Hematopoietic multipotent progenitor cell treated with erythropoietin and hydrocortisone succinate and interleukin-3 and kit ligand, for 15 days (in vitro differentiated cells): Measurements from ENCODE around the gene AUTS2.

ENCODE experiments used
- DNase-seq: peaks from one replicate; pipeline ENCODE4 v3.0.0-alpha.2; 2015; ENCODE audit warnings: low spot score

AUTS2 gene

DNA sequence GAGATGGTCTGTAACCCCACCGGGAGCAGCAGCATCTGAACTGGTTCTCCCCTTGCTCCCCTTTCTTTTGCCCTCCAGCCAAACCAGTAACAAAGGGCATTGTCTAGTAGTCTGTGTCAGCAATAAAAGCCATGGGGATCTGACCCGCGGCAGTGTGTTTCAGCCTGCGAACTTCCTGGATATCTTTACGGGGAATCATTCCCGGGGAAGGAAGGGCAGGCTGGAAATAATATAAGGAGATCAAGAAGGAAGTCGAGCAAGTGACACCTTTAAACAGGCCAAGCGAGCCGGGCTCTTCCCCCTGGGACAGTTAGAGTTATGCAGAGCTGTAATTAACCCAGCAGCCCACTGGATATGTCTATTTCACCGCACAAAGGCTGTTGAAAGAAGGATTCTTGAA, 872.5 kb downstream of the AUTS2 start:
- no peak for DNase-seq

DNA sequence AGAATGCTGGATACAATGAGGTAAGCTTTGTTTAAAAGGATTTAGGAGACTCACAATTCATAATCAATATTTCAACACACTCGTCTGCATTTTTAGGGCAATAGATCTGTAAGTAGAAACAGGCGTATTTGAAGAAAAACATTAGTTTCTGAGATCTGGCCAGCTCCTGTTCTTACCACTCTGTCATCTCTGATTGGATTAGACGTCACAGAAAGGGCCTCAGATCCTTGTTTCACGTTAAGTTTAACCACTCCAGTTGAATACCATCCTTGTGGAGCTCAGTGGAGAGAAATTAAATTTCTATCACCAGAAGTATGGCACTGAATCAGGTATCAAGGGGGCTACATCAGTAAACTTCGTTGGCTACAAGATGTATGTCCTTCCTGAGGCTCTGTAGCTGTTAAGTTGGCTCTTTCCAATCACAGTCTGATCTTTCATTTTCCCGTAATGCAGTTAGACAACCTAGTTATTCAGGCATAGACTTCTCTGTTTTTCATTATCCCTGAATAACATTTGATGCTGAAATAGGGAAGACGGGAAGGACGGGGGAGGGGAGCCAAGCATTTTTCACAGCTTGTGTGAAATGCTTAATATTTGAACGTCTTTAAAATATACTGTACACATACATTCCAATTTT, 874.4 kb downstream of the AUTS2 start:
- DNase-seq, result no peak

DNA sequence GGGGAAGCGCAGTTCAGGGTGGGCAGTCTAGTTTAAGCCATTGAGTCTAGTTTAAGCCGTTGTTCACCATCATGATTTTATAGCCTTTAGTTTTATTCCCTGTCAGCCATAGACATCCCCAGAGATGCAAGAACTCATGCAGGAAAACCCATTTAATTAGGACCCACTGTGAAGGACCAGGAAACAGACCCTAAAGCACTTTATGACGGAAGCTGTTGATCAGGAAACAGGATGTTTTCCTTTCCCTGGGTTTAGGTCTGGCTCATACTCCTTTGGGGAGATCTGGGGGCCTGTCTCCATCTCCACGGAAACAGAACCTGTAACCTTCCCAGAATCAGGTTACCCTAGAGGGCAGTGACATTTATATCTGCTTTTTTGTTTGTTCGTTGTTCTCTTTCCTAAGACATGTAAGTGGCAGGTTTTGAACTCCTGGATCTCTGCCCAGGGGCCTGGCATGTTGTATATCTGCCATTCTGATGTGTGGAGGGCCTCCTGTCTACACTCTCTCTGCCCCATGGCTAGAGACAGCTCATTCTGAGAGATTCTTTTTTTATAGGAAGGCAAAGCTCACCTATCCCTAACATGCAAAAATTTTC, 876.5 kb downstream of the AUTS2 start:
- no peak for DNase-seq

DNA sequence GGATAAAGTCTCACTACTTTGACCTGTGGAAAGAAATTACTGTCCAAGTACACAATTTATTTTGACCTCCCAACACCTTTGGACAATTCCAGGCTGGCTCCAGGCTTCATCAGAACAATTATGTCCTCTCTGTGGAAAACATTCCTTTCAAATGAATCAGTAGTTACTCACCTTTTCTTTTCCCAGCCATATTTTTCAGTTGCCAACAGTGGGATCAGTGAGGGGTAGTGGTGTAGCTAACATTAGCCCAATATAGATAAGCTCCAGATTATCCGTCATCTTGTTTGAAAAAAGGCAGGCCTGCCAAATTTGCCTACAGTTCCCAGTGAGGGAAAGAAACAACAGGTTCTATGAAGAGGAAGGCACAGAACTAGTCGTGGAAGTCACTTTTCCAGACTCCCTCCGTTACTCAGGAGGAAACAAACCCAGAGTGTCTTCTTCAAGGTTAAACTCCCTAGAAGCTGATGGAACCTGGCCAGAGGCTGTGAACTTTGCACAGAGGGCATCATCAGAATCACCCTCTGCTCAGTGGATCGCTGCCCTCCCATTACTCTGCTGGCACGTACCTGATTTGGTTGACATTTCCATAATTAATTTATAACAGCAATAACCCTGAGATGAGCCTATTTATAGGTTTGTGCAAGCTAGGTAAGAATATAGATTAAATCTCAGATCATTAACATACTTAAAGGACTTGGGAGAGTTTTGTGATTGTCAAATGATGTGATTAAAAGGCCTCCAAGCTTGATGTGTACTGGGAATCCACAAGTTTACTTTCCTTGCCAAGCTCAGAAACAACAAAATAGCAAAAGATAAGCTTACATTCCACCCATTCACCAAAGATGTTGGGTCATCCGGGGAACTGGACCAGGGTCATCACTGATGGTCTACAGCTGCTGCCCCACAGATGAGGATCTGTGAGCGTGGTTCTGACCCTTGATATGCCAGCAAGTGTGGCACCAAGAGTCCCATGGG, 879.0 kb downstream of the AUTS2 start:
- DNase-seq, result no peak

GRCh38 chr7:70479153-70480021, 881.1 kb downstream of the AUTS2 start:
- no peak for DNase-seq

DNA sequence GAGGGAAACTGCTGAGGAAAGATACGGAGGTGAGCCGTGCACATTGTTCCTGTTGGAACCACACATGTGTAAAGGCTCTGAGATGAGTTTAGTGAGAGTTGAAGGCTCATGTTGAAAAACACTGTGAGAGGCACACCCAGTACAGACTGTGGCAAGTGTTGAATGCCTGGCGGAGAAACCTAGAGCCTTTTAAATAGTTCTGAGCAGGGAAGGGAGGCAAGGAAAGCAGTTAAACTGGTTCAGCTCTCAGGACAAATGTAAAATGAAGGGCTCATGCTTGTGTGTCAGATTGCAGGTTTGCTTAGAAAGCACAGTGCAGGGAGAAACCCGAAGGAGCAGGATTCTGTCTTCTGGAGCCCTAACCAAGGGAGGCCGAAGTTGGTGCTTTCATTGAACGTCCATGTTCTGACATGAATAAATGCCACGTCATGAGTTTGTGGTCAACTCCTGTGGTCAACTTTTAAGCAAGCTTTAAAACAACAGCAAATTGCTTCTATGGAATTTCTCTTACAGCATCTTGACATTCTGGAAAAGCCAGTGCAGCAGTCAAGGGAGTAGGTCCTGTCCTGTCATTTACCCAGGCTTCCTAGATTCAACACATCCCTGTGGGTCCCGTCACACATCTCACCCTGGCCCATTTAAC, 882.8 kb downstream of the AUTS2 start:
- no peak for DNase-seq

DNA sequence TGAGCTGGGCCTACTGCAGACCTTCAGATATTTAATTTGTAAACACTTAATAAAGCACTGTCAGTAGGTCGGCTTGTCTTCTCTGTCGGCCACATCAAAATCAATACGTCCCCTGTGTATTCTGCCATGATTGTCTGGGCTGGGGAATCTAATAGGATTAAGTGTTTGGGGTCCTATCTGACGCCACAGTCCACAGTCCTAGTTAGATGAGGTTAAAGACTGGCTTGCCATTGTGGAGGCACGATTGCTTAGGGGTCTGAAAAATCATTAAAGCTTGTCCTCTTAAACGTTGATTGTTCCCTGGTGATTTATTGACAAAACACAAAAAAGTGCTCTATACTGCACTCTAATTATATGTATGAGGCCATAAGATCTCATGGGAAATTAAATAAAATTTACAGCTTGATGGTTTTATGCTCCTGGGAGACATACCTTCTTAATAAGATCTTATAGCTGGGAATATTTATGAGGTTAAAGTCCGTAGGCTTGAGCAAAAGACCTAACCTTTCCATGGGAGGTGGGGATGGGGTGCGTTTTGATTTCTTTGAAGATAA, 883.4 kb downstream of the AUTS2 start:
- no peak for DNase-seq

- no peak for DNase-seq
Measured at GRCh38 chr7:70484255-70484654, 886.0 kb downstream of the AUTS2 start.

GRCh38 chr7:70486977-70487376, 888.7 kb downstream of the AUTS2 start:
- DNase-seq, result no peak

DNA sequence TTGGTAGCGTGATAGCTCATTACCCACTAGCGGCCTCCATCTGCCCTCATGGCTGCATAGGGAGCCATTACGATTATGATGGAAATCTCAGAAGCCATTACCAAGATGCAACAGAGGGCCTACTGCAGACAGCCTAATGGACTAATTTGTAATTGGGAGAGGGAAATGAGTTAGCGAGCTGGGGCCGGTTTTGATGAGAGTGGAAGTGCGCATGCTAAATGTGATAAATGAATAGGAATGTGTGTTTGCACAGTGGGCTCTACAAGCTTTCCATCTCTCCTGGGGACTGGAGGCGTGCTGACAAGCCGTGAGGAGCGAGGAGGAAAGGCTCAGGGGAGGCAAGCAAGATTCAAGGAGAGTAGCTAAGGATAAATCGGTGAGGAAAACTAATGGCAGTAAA, 889.2 kb downstream of the AUTS2 start:
- DNase-seq, result no peak

- no peak for DNase-seq
Measured at GRCh38 chr7:70487886-70488285, 889.6 kb downstream of the AUTS2 start.

DNA sequence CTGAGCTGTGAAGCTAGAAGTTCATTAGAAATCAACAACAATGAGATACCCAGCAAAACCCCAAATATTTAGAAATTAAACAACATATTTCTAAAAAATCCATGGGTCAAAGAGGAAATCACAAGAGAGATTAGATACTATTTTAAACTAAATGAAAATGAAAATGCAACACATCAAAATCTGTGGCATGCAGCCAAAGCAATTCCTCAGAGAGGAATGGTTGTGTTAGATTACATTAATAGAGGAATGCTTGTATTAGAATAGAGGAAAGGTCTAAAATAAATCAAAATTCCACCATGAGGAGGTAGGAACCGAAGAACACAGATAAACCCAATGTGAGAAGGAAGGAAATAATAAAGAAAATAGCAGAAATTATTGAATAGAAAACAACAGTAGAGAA, 891.5 kb downstream of the AUTS2 start:
- DNase-seq, result no peak

GRCh38 chr7:70492625-70493024, 894.4 kb downstream of the AUTS2 start:
- DNase-seq, result no peak

DNA sequence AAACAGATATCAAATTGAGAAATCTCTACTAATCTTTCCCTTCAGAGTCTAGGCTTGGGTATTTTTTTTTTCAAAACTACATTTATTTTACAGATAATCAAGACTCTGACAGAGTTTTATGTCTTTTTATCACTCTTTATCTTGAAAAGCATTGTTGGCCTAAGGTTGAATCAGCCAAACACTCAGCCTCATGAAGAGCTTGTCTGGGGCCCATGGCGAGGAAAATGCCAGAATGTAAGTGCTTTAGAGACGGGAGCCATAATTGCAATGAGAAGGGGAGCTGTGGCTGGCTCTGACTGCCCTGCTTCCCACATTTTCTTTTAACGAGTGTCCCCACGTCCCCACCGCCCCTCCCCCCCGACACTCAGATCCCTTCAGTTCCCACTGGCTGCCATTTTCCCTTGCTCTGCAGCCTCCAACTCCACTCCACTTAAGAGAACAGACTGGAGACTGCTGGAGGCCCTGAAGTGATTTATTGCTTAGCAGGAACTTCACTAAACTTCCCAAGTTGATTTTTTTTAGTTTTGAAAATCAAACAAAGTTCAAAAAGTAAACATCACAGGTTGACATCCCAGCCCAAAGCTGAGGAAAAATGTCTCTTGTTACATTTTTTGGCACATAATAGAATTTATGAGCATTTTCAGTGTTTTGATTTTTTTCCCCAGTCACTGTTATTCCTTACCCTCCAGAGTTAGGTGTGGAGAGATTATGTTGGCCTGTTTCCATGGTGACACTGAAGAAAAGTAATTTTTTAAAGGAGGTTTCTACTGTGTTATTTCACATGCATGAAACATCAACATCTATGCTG, 896.2 kb downstream of the AUTS2 start:
- DNase-seq, result no peak

DNA sequence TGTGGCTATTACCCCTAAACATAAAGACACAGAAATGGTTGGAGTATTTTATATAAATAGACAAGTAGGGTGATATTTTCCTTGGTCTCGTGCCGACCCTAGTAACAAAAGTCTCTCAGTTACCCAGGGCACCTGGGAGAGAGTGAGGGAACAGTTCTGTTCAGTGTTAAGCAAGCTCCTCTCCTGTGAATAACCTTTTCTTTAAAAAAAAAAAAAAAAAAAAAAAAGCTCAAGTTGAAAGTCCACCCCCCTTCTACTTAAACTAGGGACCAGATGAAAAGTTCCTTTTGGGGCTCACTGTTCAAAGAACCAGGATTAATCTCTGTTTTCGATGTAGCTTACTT, 896.7 kb downstream of the AUTS2 start:
- no peak for DNase-seq

GRCh38 chr7:70497793-70498192, 899.5 kb downstream of the AUTS2 start:
- no peak for DNase-seq

DNA sequence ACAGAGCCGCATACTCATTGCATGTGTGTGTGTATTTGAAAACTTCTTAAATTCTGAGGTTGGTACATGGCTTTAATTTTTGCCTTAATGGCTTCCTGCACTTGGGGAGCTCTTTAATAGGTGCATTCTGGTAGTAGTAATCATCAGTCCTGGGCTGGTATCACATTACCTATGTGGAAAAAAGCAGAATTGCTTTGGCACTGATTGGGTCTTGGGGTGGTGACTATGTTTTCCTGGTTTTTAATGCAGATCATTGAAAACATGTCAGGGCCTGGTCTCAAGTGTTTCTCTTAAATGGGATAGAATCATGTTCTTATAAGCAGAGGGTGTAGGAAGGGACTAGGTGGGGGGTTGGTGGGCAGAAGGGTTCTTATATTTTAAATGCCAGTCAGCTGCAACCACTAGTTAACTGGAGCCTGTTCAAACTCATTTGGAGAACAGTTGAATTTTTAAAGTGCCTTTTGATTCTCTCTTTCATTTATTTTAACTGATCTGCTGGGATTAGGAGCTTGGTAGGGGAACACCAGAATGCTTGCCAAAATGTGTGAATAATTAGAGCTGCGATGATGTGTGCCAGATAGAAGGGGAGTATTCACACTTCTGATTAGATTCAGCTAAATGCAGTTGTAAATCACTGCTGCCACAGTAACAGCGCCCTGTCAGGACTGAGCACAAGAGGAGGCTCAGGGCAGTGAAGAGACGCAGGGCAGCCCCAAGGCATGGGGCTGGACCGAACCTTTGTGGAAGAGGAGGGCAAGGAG, 900.1 kb downstream of the AUTS2 start:
- no peak for DNase-seq

DNA sequence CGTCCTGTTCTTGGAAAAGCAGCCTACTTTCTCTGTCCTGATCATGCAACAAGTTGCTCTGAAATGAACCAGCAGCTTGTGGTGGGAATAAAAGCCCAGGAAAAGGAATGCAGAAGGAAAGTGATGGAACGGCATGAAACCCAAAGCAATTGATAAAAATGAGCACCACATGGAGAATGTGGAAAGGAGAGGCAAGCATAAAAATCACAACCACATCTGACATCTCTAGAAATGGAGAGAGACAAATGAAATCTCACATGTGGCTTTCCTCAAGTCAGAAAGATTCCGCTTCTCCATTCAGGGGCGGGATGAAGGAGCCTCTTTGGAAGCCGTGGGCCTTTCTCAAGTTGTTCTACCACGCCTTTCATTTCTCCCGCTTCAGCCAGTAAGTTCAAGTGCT, 902.0 kb downstream of the AUTS2 start:
- no peak for DNase-seq

DNA sequence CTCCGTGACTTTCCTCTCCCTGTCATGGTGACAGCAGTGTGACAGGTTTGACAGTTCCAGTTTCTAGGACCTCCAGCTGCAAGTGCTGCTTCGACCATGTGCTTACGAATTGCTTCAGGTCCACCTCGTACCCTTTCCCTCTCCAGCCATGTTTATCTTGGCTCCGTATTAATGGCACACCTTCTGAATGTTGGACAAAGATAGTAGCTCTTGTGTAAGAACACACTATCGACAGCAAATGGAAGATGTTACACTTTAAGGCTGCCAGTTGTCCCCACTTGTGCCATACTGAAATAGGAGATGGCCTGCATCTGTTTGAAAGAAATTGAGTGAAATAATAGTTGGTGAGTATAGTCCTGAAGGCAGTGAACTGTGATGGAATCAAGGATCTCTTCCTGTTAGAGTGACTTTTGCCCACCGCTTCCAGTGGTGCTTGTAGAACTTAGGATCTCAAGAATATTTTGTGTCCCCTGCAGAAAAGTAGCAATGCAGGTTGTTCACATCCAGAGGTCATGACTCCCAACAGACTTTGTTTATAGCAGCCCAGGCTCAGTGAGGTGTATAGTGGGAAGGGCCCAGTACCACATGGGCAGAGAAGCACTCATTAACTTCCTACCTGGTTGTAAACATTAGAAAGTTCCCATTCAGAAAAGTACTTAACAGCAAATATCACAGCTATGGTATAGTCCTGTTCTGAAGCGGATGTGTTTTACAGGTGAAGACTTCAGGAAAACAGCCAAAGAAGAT, 904.0 kb downstream of the AUTS2 start:
- DNase-seq, result no peak
